Measurements from ENCODE around the gene DDAH1.

GRCh38 chr1:85417876-85418275 is 47.1 kb downstream of the DDAH1 start:
- TF ChIP-seq, protein P1, sequence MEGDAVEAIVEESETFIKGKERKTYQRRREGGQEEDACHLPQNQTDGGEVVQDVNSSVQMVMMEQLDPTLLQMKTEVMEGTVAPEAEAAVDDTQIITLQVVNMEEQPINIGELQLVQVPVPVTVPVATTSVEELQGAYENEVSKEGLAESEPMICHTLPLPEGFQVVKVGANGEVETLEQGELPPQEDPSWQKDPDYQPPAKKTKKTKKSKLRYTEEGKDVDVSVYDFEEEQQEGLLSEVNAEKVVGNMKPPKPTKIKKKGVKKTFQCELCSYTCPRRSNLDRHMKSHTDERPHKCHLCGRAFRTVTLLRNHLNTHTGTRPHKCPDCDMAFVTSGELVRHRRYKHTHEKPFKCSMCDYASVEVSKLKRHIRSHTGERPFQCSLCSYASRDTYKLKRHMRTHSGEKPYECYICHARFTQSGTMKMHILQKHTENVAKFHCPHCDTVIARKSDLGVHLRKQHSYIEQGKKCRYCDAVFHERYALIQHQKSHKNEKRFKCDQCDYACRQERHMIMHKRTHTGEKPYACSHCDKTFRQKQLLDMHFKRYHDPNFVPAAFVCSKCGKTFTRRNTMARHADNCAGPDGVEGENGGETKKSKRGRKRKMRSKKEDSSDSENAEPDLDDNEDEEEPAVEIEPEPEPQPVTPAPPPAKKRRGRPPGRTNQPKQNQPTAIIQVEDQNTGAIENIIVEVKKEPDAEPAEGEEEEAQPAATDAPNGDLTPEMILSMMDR (IDR thresholded peaks at IDR 0.05): no peak
- no peak for TF ChIP-seq POLR2AphosphoS5 (IDR thresholded peaks at IDR 0.05; ENCODE audit: insufficient read depth in 1 of 2, low read depth in 1 of 2)

All from vagina (tissue), 2 donors.